Progenitor cell of endocrine pancreas (in vitro differentiated cells): ENCODE data around the gene IL18R1. TPM values are rescaled to one million over a fixed set of nuclear protein-coding genes. Genes with fewer than 3 reads are reported as not detected.

ENCODE experiments used
- DNase-seq: peaks from one replicate; pipeline ENCODE4 v3.0.0; 2021; ENCODE audit warnings: low spot score; ENCODE audit not compliant: unreplicated experiment
- H3K27ac Mint-ChIP-seq: 2 replicates; pipeline ENCODE4 v1.8.0; 2021; ENCODE audit warnings: mild to moderate bottlenecking, moderate library complexity, mixed read lengths
- H3K27me3 Mint-ChIP-seq: 2 replicates; pipeline ENCODE4 v1.8.0; 2021; ENCODE audit warnings: mixed read lengths
- H3K36me3 Mint-ChIP-seq: 2 replicates; pipeline ENCODE4 v1.8.0; 2022; ENCODE audit warnings: mixed read lengths; ENCODE audit not compliant: insufficient read depth
- H3K4me1 Mint-ChIP-seq: 2 replicates; pipeline ENCODE4 v1.8.0; 2021; ENCODE audit warnings: low read depth, mixed read lengths
- H3K4me3 Mint-ChIP-seq: 2 replicates; pipeline ENCODE4 v1.8.0; 2021; ENCODE audit warnings: low read depth, mild to moderate bottlenecking, moderate library complexity, mixed read lengths
- H3K9me3 Mint-ChIP-seq: 2 replicates; pipeline ENCODE4 v1.8.0; 2021; ENCODE audit warnings: low read depth, mixed read lengths
- total RNA-seq: library from RNA; stranded (reverse); gene quantifications from 2 replicates; pipeline ENCODE4 v1.2.1, GENCODE V29; 2021
- TF ChIP-seq, protein P1 (sequence below): fragments of 200-600 bp; sonication (generic); IDR thresholded peaks from one replicate; pipeline ENCODE4 v1.5.0; 2021; ENCODE audit warnings: antibody characterized with exemption, mild to moderate bottlenecking; ENCODE audit not compliant: unreplicated experiment

Gene IL18R1
- total RNA-seq, 1 donor from 2014 or later, result 0.22 TPM

DNA sequence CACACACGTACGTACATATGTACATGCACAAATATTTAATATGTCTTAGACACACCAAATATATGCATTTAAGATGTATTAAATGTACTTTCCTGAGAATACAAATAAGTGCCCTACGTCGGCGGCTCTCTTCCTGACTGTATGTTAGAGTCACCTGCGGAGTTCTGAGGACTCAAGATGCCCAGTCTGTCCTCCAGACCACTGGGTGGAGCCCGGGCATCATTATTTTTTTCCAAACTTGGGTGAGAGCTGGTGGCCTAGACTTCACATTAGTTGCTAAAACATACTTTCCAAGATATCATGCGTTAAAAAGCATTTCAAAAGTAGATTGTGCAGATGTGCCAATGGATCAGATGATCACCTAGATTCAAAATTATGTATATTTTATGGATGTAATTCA lies 2.9 kb downstream of the IL18R1 start:
- Mint-ChIP-seq H3K4me1 (peaks cover 5% of the 10 kb centered on the region), H3K27me3 (peaks cover 36% of the 10 kb centered on the region), H3K36me3 (no peaks in the 10 kb centered on the region), H3K9me3 (no peaks in the 10 kb centered on the region), H3K4me3 (no peak overlapping the region), H3K27ac (no peak overlapping the region)
- DNase-seq, result no peak
- TF ChIP-seq, protein P1, sequence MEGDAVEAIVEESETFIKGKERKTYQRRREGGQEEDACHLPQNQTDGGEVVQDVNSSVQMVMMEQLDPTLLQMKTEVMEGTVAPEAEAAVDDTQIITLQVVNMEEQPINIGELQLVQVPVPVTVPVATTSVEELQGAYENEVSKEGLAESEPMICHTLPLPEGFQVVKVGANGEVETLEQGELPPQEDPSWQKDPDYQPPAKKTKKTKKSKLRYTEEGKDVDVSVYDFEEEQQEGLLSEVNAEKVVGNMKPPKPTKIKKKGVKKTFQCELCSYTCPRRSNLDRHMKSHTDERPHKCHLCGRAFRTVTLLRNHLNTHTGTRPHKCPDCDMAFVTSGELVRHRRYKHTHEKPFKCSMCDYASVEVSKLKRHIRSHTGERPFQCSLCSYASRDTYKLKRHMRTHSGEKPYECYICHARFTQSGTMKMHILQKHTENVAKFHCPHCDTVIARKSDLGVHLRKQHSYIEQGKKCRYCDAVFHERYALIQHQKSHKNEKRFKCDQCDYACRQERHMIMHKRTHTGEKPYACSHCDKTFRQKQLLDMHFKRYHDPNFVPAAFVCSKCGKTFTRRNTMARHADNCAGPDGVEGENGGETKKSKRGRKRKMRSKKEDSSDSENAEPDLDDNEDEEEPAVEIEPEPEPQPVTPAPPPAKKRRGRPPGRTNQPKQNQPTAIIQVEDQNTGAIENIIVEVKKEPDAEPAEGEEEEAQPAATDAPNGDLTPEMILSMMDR, result no peak

DNA sequence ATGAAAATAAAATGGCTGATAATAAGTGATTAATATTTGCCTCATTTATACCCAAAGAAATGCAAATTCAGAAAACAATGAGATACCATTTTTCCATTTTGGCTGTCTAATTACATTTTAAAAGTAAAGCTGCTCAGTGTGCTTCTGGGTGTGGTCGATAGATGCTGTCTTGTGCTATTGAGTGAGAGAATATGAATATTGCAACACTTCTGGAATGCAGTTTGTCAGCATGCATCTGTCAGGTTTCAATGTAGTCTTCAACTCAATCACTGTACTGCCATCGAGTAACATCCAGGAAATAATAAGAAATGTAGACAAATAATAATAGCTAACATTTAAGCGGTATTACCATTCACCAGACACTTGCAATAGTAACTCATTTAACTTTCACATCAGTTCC lies 3.9 kb downstream of the IL18R1 start:
- H3K36me3 Mint-ChIP-seq, result no peaks in the 10 kb centered on the region
- TF ChIP-seq, protein P1, result no peak

DNA sequence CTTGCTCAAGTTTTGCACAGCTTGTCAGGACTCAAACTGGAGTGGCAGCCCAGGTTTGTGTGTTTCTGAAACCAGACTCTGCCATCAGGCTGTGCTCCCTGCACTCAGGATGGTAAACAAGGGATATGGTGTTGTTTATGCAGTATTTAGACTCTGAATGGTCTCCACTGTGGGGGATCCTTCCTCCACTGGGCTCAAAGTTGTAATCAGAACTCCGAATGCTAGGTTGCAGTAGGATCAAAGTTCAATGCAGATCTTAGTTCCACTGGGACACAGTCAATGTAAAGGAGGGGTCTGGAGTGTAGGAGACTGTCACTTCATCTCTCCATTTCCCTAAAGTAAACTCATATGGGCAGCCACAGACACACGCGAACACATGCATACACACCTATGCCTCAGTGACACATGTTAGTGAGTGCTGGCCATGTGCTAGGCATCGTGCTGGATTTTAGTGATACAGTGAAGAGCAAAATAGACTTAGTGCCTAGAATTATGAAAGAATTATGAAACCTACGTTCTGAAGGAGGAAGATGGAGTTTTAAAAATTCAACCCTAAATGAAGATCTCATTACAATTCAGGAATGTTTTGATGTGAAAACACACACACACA lies 6.1 kb downstream of the IL18R1 start:
- Mint-ChIP-seq H3K27ac (no peak overlapping the region), H3K9me3 (peaks cover 17% of the 10 kb centered on the region), H3K27me3 (peaks cover 16% of the 10 kb centered on the region), H3K4me1 (peaks cover 1% of the 10 kb centered on the region), H3K36me3 (peaks cover 4% of the 10 kb centered on the region), H3K4me3 (no peak overlapping the region)
- DNase-seq, result no peak
- TF ChIP-seq, protein P1, result no peak

More for the DNA sequence above, 3.9 kb downstream of the IL18R1 start:
- no peak overlapping the region for H3K4me3 Mint-ChIP-seq
- DNase-seq, result no peak
- no peak overlapping the region for H3K27ac Mint-ChIP-seq
- peaks cover 5% of the 10 kb centered on the region for H3K4me1 Mint-ChIP-seq
- peaks cover 31% of the 10 kb centered on the region for H3K27me3 Mint-ChIP-seq
- H3K9me3 Mint-ChIP-seq, result no peaks in the 10 kb centered on the region

DNA sequence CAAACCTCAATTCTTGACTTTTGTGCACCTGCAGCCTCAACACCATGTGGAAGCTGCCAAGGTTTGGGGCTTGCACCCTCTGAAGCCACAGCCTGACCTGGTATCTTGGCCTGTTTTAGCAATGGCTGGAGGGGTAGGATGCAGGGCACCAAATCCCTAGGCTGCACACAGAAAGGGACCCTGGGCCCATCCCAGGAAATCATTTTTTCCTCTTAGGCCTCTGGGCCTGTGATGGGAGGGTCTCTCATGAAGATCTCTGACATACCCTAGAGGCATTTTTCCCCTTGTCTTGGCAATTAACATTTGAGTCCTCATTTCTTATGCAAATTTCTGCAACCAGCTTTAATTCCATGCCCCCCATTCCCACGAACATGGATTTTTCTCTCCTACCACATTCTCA lies 10.2 kb downstream of the IL18R1 start:
- H3K4me3 Mint-ChIP-seq, result no peak overlapping the region
- TF ChIP-seq, protein P1, result no peak
- DNase-seq, result no peak
- peaks cover 7% of the 10 kb centered on the region for H3K27me3 Mint-ChIP-seq
- no peak overlapping the region for H3K27ac Mint-ChIP-seq
- H3K36me3 Mint-ChIP-seq, result peaks cover 5% of the 10 kb centered on the region
- peaks cover 1% of the 10 kb centered on the region for H3K4me1 Mint-ChIP-seq
- H3K9me3 Mint-ChIP-seq, result peaks cover 19% of the 10 kb centered on the region

DNA sequence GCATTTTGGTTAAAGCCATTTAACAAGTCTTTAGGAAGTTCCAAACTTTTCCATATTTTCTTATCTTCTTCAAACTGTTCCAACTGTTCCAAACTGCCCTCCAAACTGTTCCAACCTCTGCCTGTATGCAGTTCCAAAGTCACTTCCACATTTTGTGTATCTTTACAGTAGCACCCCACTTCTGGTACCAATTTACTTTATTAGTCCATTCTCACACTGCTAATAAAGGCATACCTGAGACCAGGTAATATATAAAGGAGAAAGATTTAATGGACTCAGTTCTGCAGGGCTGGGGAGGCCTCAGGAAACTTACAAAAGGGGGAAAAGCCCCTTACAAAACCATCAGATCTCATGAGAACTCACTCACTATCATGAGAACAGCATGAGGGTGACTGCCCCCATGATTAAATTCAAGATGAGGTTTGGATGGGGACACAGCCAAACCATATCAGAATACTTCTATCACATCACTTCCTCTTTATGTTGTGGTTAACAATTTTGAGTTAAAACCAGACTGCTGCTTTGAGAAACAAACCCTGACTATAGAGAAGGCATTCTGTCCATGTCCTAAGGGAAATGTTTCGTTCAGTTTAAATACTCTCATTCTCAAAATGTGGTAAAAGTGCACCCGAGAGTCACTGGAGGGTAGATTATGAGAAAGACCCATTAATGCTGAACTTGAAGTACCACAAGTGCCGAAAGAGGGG lies 11.0 kb downstream of the IL18R1 start:
- Mint-ChIP-seq H3K36me3 (peaks cover 5% of the 10 kb centered on the region), H3K27me3 (peaks cover 7% of the 10 kb centered on the region), H3K4me3 (no peak overlapping the region), H3K4me1 (peaks cover 1% of the 10 kb centered on the region), H3K27ac (no peak overlapping the region), H3K9me3 (peaks cover 19% of the 10 kb centered on the region)
- no peak for DNase-seq
- TF ChIP-seq, protein P1, result no peak
